Tibial artery (tissue), 4 donors: Measurements from ENCODE around the gene RALGPS1.
A peak's percentile ranks its signal among the peaks of the same experiment; 100 is the strongest.

Source experiments
- DNase-seq, 2 donors: peaks; one replicate each; pipeline ENCODE4 v3.0.0-alpha.2; 2019
- H3K27ac ChIP-seq, 2 donors: fragments of 200-600 bp; sonication (generic) in 1 of 2; 1 replicate in 1 of 2; 2 replicates in 1 of 2; pipeline ENCODE4 v1.5.1; 2018 to 2019; ENCODE audit warnings: mild to moderate bottlenecking in 1 of 2
- H3K27me3 ChIP-seq, 2 donors: fragments of 200-600 bp; sonication (generic) in 1 of 2; one replicate each; pipeline versions ENCODE4 v1.5.1 to v1.6.0; 2016 to 2019
- H3K36me3 ChIP-seq, 3 donors: fragments of 200-600 bp; sonication (generic) in 2 of 3; one replicate each; pipeline ENCODE4 v1.5.1; 2016 to 2019; ENCODE audit warnings: mild to moderate bottlenecking in 2 of 3
- H3K4me1 ChIP-seq, 4 donors: fragments of 200-600 bp; sonication (generic) in 2 of 4; 1 replicate in 3 of 4; 2 replicates in 1 of 4; pipeline ENCODE4 v1.5.1; 2016 to 2019
- H3K4me3 ChIP-seq, 2 donors: fragments of 200-600 bp; sonication (generic) in 1 of 2; 1 replicate in 1 of 2; 2 replicates in 1 of 2; pipeline ENCODE4 v1.5.1; 2018 to 2019; ENCODE audit warnings: mild to moderate bottlenecking in 2 of 2
- H3K9me3 ChIP-seq, 3 donors: fragments of 200-600 bp; sonication (generic) in 1 of 3; one replicate each; pipeline ENCODE4 v1.5.1; 2016 to 2019
- CTCF ChIP-seq, 2 experiments: fragments of 200-600 bp in 1 of 2; fragments of 450-650 bp in 1 of 2; IDR thresholded peaks; one replicate each; pipeline ENCODE4 v1.5.1; 2017 to 2019; ENCODE audit warnings: antibody characterized with exemption in 2 of 2, mild to moderate bottlenecking in 1 of 2, moderate library complexity in 1 of 2
- intact Hi-C: fragments of 100-400 bp; cut with DNase I; formaldehyde crosslinking; loops from one replicate; pipeline ENCODE4 v1.15.0; 2023; ENCODE audit warnings: low total_unique reads

Gene RALGPS1

GRCh38 chr9:127027694-127028093 is 113.1 kb downstream of the RALGPS1 start:
- Histone ChIP-seq H3K27ac (no peak overlapping the region), H3K4me1 (peaks cover 0 to 11% (median 7%) of the 10 kb centered on the region in 4 donors)

GRCh38 chr9:127029548-127029947 is 115.0 kb downstream of the RALGPS1 start:
- H3K9me3 ChIP-seq: no peaks in the 10 kb centered on the region
- H3K4me1 ChIP-seq: no peaks in the 10 kb centered on the region
- no peaks in the 10 kb centered on the region for H3K36me3 ChIP-seq
- no peak overlapping the region for H3K27ac ChIP-seq
- no peak for DNase-seq
- H3K27me3 ChIP-seq: no peaks in the 10 kb centered on the region
- intact Hi-C loops: no loop called here
- no peak for TF ChIP-seq CTCF (IDR thresholded peaks at IDR 0.05)
- no peak overlapping the region for H3K4me3 ChIP-seq

More at GRCh38 chr9:127027694-127028093, 113.1 kb downstream of the RALGPS1 start:
- no peak for DNase-seq
- H3K27me3 ChIP-seq: no peaks in the 10 kb centered on the region
- intact Hi-C loops: no loop called here
- TF ChIP-seq CTCF (IDR thresholded peaks at IDR 0.05): no peak
- no peaks in the 10 kb centered on the region for H3K36me3 ChIP-seq
- H3K4me3 ChIP-seq: no peak overlapping the region
- no peaks in the 10 kb centered on the region for H3K9me3 ChIP-seq

- no peaks in the 10 kb centered on the region for H3K36me3 ChIP-seq
- no peak overlapping the region for H3K27ac ChIP-seq
- peaks cover 0 to 11% (median 7%) of the 10 kb centered on the region in 4 donors for H3K4me1 ChIP-seq
- peak; percentile 58 to 79 for DNase-seq
- no peak overlapping the region for H3K4me3 ChIP-seq
- intact Hi-C loops: no loop called here
- H3K9me3 ChIP-seq: no peaks in the 10 kb centered on the region
- no peak for TF ChIP-seq CTCF (IDR thresholded peaks at IDR 0.05)
- no peaks in the 10 kb centered on the region for H3K27me3 ChIP-seq
Measured at GRCh38 chr9:127030814-127031740, 116.5 kb downstream of the RALGPS1 start.

- no peak for DNase-seq
Measured at GRCh38 chr9:127032256-127032655, 117.7 kb downstream of the RALGPS1 start.

GRCh38 chr9:127033061-127033460 is 118.5 kb downstream of the RALGPS1 start:
- Histone ChIP-seq H3K4me3 (no peak overlapping the region), H3K9me3 (no peaks in the 10 kb centered on the region), H3K27me3 (no peaks in the 10 kb centered on the region), H3K27ac (no peak overlapping the region), H3K36me3 (no peaks in the 10 kb centered on the region), H3K4me1 (peaks cover 0 to 19% (median 12%) of the 10 kb centered on the region in 4 donors)
- no peak for TF ChIP-seq CTCF (IDR thresholded peaks at IDR 0.05)
- peak in 1 of 2 donors; percentile 21 for DNase-seq
- intact Hi-C loops: no loop called here

More at GRCh38 chr9:127032256-127032655, 117.7 kb downstream of the RALGPS1 start:
- Histone ChIP-seq H3K36me3 (no peaks in the 10 kb centered on the region), H3K4me1 (peaks cover 0 to 19% (median 12%) of the 10 kb centered on the region in 4 donors), H3K4me3 (no peak overlapping the region), H3K27ac (no peak overlapping the region), H3K9me3 (no peaks in the 10 kb centered on the region), H3K27me3 (no peaks in the 10 kb centered on the region)
- intact Hi-C loops: no loop called here
- no peak for TF ChIP-seq CTCF (IDR thresholded peaks at IDR 0.05)
